HepG2 (cell line): ENCODE measurements around the gene VSIG2. TPM values are rescaled to one million over a fixed set of nuclear protein-coding genes. Genes with fewer than 3 reads are reported as not detected.

ENCODE experiments used
- AGO1 ChIP-seq: fragments of 200-400 bp; formaldehyde crosslinking; IDR thresholded peaks from 2 replicates; pipeline ENCODE4 v1.6.1; 2017; ENCODE audit warnings: mild to moderate bottlenecking, low read depth, low read length, moderate library complexity; ENCODE audit not compliant: poor library complexity, severe bottlenecking
- CCAR2 ChIP-seq: fragments of 200-400 bp; formaldehyde crosslinking; optimal IDR thresholded peaks from 2 replicates; pipeline ENCODE3; 2018; ENCODE audit warnings: low read depth, mild to moderate bottlenecking, low read length, moderate library complexity
- ERF ChIP-seq: IDR thresholded peaks from 2 replicates; pipeline ENCODE4 v1.6.1; 2018; ENCODE audit warnings: missing biosample characterization, missing genetic modification reagents
- ETV5 ChIP-seq: IDR thresholded peaks from 2 replicates; pipeline ENCODE4 v1.6.1; 2018; ENCODE audit warnings: missing biosample characterization, missing genetic modification reagents, inconsistent platforms, borderline replicate concordance
- GTF3A ChIP-seq: sonication (generic); formaldehyde crosslinking; conservative IDR thresholded peaks from 2 replicates; pipeline ENCODE4 v1.4.0; 2020; ENCODE audit warnings: mild to moderate bottlenecking, missing genetic modification reagents
- IRF2 ChIP-seq: IDR thresholded peaks from 2 replicates; pipeline ENCODE4 v1.6.1; 2018; ENCODE audit warnings: missing genetic modification reagents, missing compliant biosample characterization
- KDM2A ChIP-seq: sonication (generic); formaldehyde crosslinking; IDR thresholded peaks from 2 replicates; pipeline ENCODE4 v1.4.0; 2020; ENCODE audit warnings: low read depth, missing genetic modification reagents, borderline replicate concordance
- KLF6 ChIP-seq: IDR thresholded peaks from 2 replicates; pipeline ENCODE4 v1.8.0; 2016; ENCODE audit warnings: missing biosample characterization, missing genetic modification reagents
- MATR3 ChIP-seq: sonication (generic); formaldehyde crosslinking; IDR thresholded peaks from 2 replicates; pipeline ENCODE4 v1.4.0; 2020; ENCODE audit warnings: missing genetic modification reagents
- NAIF1 ChIP-seq: sonication (generic); formaldehyde crosslinking; IDR thresholded peaks from 2 replicates; pipeline ENCODE4 v1.5.0; 2020; ENCODE audit warnings: mild to moderate bottlenecking, missing genetic modification reagents, borderline replicate concordance
- RBM22 ChIP-seq: fragments of 200-400 bp; formaldehyde crosslinking; optimal IDR thresholded peaks from 2 replicates; pipeline ENCODE3; 2017; ENCODE audit warnings: mild to moderate bottlenecking, low read length, moderate library complexity
- SAP130 ChIP-seq: IDR thresholded peaks from 2 replicates; pipeline ENCODE4 v1.6.1; 2016; ENCODE audit warnings: low read depth
- SOX13 ChIP-seq, 3 experiments: fragments of 450-650 bp in 1 of 3; sonication (generic) in 1 of 3; formaldehyde crosslinking in 1 of 3; IDR thresholded peaks in 2 of 3; conservative IDR thresholded peaks in 1 of 3; 2 replicates each; pipeline versions ENCODE4 v1.5.0 to v1.6.1; 2016 to 2020; ENCODE audit warnings: antibody characterized with exemption in 1 of 3, mild to moderate bottlenecking in 1 of 3, missing compliant biosample characterization in 1 of 3, missing genetic modification reagents in 1 of 3, moderate library complexity in 1 of 3
- SPEN ChIP-seq: sonication (generic); formaldehyde crosslinking; IDR thresholded peaks from 2 replicates; pipeline ENCODE4 v1.5.1; 2020; ENCODE audit warnings: low read depth, mild to moderate bottlenecking, missing genetic modification reagents
- TBX2 ChIP-seq: sonication (generic); formaldehyde crosslinking; IDR thresholded peaks from 2 replicates; pipeline ENCODE4 v1.5.0; 2020; ENCODE audit warnings: missing genetic modification reagents, mild to moderate bottlenecking, borderline replicate concordance
- ZFX ChIP-seq: sonication (generic); formaldehyde crosslinking; IDR thresholded peaks from 2 replicates; pipeline ENCODE4 v1.4.0; 2020; ENCODE audit warnings: mild to moderate bottlenecking, low read depth, missing genetic modification reagents, moderate library complexity
- ZNF121 ChIP-seq: sonication (generic); formaldehyde crosslinking; IDR thresholded peaks from 2 replicates; pipeline ENCODE4 v1.5.0; 2020; ENCODE audit warnings: mild to moderate bottlenecking, missing genetic modification reagents
- ZNF614 ChIP-seq: IDR thresholded peaks from 2 replicates; pipeline ENCODE4 v1.6.1; 2018; ENCODE audit warnings: missing biosample characterization, missing genetic modification reagents, inconsistent platforms, borderline replicate concordance
- ZNF703 ChIP-seq: sonication (generic); formaldehyde crosslinking; IDR thresholded peaks from 2 replicates; pipeline ENCODE4 v1.5.1; 2020; ENCODE audit warnings: missing genetic modification reagents, mild to moderate bottlenecking, moderate library complexity, borderline replicate concordance
- ZNF777 ChIP-seq: sonication (generic); formaldehyde crosslinking; IDR thresholded peaks from 2 replicates; pipeline ENCODE4 v1.4.0; 2020; ENCODE audit warnings: missing genetic modification reagents
- polyA plus RNA-seq, 8 experiments: library from polyadenylated mRNA; depleted of rRNA in 3 of 8; stranded (reverse) in 7 of 8; unstranded in 1 of 8; fragments of >200 nt; fragmentation: Illumina TruSeq in 4 of 8; extraction: Trizol in 4 of 8; gene quantifications; 2 replicates each; pipeline versions ENCODE4 v1.2.1 to v1.2.3, GENCODE V29; 2011 to 2016; ENCODE audit warnings: low read depth in 4 of 8, missing spikeins in 1 of 8, mixed read lengths in 1 of 8; ENCODE audit not compliant: insufficient read depth in 1 of 8
- total RNA-seq, 5 experiments: library from RNA; depleted of rRNA; stranded (reverse); fragments of >200 nt; fragmentation: Illumina TruSeq; extraction: Trizol; gene quantifications; 2 replicates each; pipeline ENCODE4 v1.2.3, GENCODE V29; 2016; ENCODE audit warnings: low read depth in 1 of 5
- TF ChIP-seq, protein P1 (sequence below): sonication (generic); formaldehyde crosslinking; IDR thresholded peaks from 2 replicates; pipeline ENCODE4 v1.8.1; 2023; ENCODE audit warnings: mild to moderate bottlenecking, moderate library complexity, missing genetic modification reagents
- TF ChIP-seq, protein P2 (sequence below), 2 experiments: sonication (generic) in 1 of 2; formaldehyde crosslinking in 1 of 2; IDR thresholded peaks; 2 replicates each; pipeline versions ENCODE4 v1.4.0 to v1.6.1; 2018 to 2020; ENCODE audit warnings: missing genetic modification reagents in 2 of 2, borderline replicate concordance in 1 of 2, low read depth in 1 of 2, mild to moderate bottlenecking in 1 of 2, missing biosample characterization in 1 of 2

Gene VSIG2
- total and polyA plus RNA-seq, 2 of the 13 experiments (the other 11 are each of a cell fraction or from before 2014, with no cell fraction given) = 0.80 to 2.7 TPM

DNA sequence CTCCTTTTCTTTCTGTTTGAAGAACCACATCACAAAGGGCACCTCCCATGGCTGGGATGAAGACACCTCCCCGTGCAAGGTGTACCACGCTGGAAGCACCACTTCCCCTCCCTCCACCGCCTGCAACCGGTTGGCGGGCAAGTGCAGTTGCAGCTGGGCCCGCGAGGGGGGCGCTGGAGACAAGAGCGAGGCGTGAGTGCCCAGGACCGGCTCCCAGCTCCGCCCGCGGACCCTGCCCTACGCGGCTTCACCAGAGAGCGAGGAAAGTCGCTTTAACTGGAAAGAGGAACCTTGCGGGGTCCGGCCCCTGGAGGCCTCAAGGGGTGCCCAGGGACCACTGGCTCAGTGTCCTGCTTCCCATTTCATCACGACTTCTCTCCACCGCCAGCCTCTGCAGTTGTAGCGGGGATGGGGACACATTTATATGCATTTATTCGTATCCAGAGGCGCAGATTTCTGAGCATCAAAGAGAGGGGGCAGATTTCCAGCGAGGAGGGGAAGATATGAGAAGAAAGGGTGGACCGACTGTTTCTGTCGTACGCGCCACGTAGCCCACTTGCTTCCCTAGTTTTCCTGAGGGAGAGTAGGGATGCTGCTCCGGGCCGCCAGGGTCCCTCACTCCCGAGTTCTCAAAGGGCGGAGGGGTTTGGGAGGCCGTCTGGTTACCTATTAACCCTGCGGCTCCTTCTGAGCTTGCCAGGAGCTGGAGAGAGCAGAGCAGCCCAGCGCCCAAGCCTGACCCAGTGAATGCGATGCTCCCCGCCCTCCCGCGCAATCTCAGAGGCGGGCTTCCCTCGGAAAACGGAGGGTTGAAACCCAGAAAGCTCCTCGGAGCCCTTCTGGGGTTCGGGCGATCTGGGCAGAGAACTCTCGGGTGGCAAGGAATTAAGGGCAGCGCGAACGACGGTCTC, 6.6 kb upstream of the VSIG2 start (continued):
- TF ChIP-seq, protein P1, sequence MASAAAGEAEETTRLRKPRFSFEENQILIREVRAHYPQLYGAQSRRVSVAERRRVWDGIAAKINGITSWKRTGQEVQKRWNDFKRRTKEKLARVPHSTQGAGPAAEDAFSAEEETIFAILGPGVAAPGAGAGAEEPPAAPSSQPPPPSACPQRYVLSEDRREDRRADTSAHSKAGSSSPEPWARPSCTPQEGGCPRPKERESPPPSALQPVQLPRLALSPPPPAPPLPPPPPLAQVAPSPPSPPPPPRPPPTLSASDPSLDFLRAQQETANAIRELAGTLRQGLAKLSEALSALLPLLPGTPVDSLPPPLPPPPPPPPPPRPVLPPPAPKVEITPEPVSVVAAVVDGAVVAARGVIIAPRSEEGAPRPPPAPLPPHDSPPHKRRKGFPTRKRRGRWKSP (CRISPR knock-in tag) = peak; percentile 32; the same call in 1 of the 2 replicates
- TF ChIP-seq ETV5 = peak; percentile 28; the same call in 1 of the 2 replicates
- no peak for TF ChIP-seq GTF3A (CRISPR knock-in tag)
- peak; percentile 45 for TF ChIP-seq SAP130
- TF ChIP-seq IRF2 = no peak; the same call in 1 of the 2 replicates
- TF ChIP-seq NAIF1 (CRISPR knock-in tag) = no peak
- 0 out of 2 replicates have a peak, but pooled peaks have one; percentile 53 for TF ChIP-seq SPEN (CRISPR knock-in tag)
- TF ChIP-seq ZFX (CRISPR knock-in tag) = peak; percentile 37; the same call in 1 of the 2 replicates
- TF ChIP-seq TBX2 = peak; percentile 43; the same call in 1 of the 2 replicates
- no peak for TF ChIP-seq MATR3 (CRISPR knock-in tag)
- peak; percentile 61 for TF ChIP-seq ERF
- TF ChIP-seq SOX13 (IDR thresholded peaks at IDR 0.05) = no peak
- TF ChIP-seq SOX13 (CRISPR knock-in tag; conservative IDR thresholded peaks at IDR 0.05 in 1 of 2, IDR thresholded peaks at IDR 0.05 in 1 of 2) = peak in 1 of 2 experiments; percentile 25; a peak in 1 of 4 replicates
- peak; percentile 47; the same call in 1 of the 2 replicates for TF ChIP-seq ZNF614 (CRISPR knock-in tag)
- 0 out of 2 replicates have a peak, but pooled peaks have one; percentile 39 for TF ChIP-seq ZNF777 (CRISPR knock-in tag)
- TF ChIP-seq KDM2A (CRISPR knock-in tag) = peak; percentile 57
- no peak for TF ChIP-seq ZNF121 (CRISPR knock-in tag)
- TF ChIP-seq, protein P2, sequence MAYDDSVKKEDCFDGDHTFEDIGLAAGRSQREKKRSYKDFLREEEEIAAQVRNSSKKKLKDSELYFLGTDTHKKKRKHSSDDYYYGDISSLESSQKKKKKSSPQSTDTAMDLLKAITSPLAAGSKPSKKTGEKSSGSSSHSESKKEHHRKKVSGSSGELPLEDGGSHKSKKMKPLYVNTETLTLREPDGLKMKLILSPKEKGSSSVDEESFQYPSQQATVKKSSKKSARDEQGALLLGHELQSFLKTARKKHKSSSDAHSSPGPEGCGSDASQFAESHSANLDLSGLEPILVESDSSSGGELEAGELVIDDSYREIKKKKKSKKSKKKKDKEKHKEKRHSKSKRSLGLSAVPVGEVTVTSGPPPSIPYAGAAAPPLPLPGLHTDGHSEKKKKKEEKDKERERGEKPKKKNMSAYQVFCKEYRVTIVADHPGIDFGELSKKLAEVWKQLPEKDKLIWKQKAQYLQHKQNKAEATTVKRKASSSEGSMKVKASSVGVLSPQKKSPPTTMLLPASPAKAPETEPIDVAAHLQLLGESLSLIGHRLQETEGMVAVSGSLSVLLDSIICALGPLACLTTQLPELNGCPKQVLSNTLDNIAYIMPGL (CRISPR knock-in tag; IDR thresholded peaks at IDR 0.05; ENCODE audit: borderline replicate concordance in 1 of 2, low read depth in 1 of 2) = peak; percentile 78 to 91; a peak in 3 of 4 replicates
- TF ChIP-seq ZNF703 (CRISPR knock-in tag) = no peak
- no peak for TF ChIP-seq RBM22
- no peak for TF ChIP-seq CCAR2
- 0 out of 2 replicates have a peak, but pooled peaks have one; percentile 12 for TF ChIP-seq KLF6 (CRISPR knock-in tag)
- TF ChIP-seq AGO1 = no peak
